NOMO-1 treated with dmso at 0.1 percent for 144 hours (cell line): ENCODE data around the gene GRID1.
"Not testable (repeated sequence)": the region's sequence is repeated elsewhere in the genome, so short reads cannot be mapped to it uniquely, and the experiment has no call there.

Source experiments
- DNase-seq: peaks from one replicate; lab custom pipeline; 2025; ENCODE audit not compliant: unreplicated experiment; lab: John Stamatoyannopoulos, UW

GRID1 gene

GRCh38 chr10:85978566-85979358, 387.8 kb downstream of the GRID1 start:
- DNase-seq: no peak

- no peak for DNase-seq
These were observed 389.0 kb downstream of the GRID1 start for GRCh38 chr10:85977642-85978041.

- DNase-seq: no peak
These were observed 390.3 kb downstream of the GRID1 start for GRCh38 chr10:85976267-85976793.

GRCh38 chr10:85971494-85971893, 395.1 kb downstream of the GRID1 start:
- DNase-seq: no peak

- no peak for DNase-seq
These were observed 399.0 kb downstream of the GRID1 start for GRCh38 chr10:85967594-85967993.

GRCh38 chr10:85961479-85962067, 405.0 kb downstream of the GRID1 start:
- no peak for DNase-seq

- DNase-seq: no peak
These were observed 405.5 kb downstream of the GRID1 start for GRCh38 chr10:85961073-85961472.

- no peak for DNase-seq
These were observed 407.4 kb downstream of the GRID1 start for GRCh38 chr10:85959239-85959638.

GRCh38 chr10:85950921-85951320, 415.7 kb downstream of the GRID1 start:
- DNase-seq: no peak

- DNase-seq: peak; percentile 17
These were observed 419.8 kb downstream of the GRID1 start for GRCh38 chr10:85946713-85947326.

GRCh38 chr10:85936161-85936560, 430.4 kb downstream of the GRID1 start:
- no peak for DNase-seq

GRCh38 chr10:85934586-85934985, 432.0 kb downstream of the GRID1 start:
- no peak for DNase-seq

GRCh38 chr10:85929993-85930392, 436.6 kb downstream of the GRID1 start:
- not testable (repeated sequence) for DNase-seq

GRCh38 chr10:85927952-85928665, 438.5 kb downstream of the GRID1 start:
- no peak for DNase-seq

GRCh38 chr10:85926986-85927385, 439.6 kb downstream of the GRID1 start:
- DNase-seq: no peak

GRCh38 chr10:85926136-85926535, 440.5 kb downstream of the GRID1 start:
- DNase-seq: no peak

- DNase-seq: no peak
These were observed 441.3 kb downstream of the GRID1 start for GRCh38 chr10:85925201-85925750.

GRCh38 chr10:85924382-85925102, 442.1 kb downstream of the GRID1 start:
- DNase-seq: no peak

GRCh38 chr10:85922356-85923129, 444.1 kb downstream of the GRID1 start:
- DNase-seq: no peak

GRCh38 chr10:85921789-85922188, 444.8 kb downstream of the GRID1 start:
- DNase-seq: no peak
